Midbrain (tissue), 1 donor: ENCODE data around the gene RBMX.
"Not testable (repeated sequence)": the region's sequence is repeated elsewhere in the genome, so short reads cannot be mapped to it uniquely, and the experiment has no call there.

Experiments
- DNase-seq: peaks from one replicate; lab custom pipeline; 2025; lab: John Stamatoyannopoulos, UW

The RBMX gene

DNA sequence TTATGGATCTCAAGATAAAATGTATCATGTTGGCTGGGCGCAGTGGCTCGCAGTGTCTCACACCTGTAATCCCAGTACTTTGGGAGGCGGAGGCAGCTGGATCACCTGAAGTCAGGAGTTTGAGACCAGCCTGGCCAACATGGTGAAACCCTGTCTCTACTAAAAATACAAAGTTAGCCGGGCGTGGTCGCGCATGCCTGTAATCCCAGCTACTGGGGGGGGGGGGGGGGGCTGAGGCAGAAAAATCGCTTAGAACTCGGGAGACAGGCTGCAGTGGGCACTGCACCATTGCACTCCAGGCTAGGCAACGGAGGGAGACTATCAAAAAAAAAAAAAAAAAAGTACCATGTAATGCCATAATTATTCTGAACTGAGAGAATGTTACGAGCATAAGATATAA, 2.1 kb downstream of the RBMX start:
- no peak for DNase-seq

DNA sequence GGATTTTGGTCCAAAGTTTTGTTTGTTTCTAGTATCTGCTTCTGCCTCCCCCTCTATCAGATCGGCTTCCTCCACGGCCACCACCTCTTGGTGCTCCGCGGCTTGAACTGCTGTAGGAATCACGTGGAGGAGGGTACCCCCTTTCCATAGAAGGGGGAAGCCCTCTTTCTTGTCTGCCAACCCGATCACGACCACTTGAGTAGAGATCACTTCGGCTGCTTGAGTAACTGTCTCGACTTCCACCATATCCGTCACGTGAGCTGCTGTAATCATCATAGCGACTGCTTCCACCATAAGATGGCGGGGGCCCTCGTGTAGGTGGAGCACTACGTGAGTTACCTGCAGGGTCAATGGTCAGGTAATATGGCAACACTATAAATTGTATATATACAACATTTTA, 6.4 kb downstream of the RBMX start:
- not testable (repeated sequence) for DNase-seq

- DNase-seq = not testable (repeated sequence)
Observed at GRCh38 chrX:136873210-136873609, 7.3 kb downstream of the RBMX start.

GRCh38 chrX:136872091-136872700, 8.3 kb downstream of the RBMX start:
- DNase-seq = no peak

- DNase-seq = no peak
Observed at GRCh38 chrX:136870064-136870463, 10.5 kb downstream of the RBMX start.

DNA sequence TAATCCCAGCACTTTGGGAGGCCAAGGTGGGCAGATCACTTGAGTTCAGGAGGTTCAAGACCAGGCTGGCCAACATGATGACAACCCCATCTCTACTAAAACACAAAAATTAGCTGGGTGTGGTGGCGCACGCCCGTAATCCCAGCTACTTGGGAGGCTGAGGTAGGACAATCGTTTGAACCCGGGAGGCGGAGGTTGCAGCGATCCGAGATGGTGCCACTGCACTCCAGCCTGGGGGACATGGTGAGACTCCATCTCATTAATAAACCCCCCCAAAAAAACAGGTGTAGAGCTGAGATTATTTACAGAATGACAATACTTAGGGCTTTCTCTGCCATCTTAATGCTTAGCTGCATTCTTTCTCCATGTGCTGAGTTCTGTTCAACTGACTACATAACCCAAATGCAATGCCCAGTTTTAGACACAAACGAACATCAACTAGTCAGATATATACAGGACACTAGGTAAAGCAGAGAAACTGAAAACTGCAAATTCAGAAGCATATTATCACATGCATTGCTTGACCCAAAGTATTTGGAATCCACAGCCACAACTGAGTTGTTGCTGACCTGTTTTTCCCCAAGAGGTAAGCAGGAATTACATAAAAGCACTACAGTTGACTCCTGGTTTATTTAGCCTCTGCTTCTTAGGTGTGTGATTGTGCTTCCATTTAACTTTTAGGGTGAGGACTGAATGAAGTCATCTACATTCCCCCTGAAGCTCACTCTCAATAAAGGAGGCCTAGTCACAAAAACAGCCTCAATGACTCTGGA, 12.1 kb downstream of the RBMX start:
- no peak for DNase-seq

GRCh38 chrX:136867518-136867917, 13.0 kb downstream of the RBMX start:
- DNase-seq = no peak

DNA sequence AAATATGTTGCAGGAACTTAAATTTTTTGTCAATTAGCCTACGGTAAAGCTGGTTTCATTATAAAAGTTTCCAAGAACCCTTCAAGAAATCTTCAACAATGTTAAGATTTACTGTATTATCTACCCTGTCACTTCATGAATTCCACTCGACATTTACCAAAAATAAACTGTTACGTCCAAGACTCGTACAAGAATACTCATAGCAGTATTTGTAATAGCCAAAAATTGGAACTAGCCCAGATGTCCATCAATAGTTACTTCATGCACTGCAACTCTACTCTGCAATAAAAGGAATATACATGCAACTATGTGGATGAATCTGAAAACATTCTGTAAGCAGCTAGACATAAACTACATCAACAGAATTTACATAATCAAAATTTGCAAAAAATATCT, 13.4 kb downstream of the RBMX start:
- DNase-seq = no peak

- no peak for DNase-seq
Observed at GRCh38 chrX:136866337-136867095, 14.0 kb downstream of the RBMX start.

DNA sequence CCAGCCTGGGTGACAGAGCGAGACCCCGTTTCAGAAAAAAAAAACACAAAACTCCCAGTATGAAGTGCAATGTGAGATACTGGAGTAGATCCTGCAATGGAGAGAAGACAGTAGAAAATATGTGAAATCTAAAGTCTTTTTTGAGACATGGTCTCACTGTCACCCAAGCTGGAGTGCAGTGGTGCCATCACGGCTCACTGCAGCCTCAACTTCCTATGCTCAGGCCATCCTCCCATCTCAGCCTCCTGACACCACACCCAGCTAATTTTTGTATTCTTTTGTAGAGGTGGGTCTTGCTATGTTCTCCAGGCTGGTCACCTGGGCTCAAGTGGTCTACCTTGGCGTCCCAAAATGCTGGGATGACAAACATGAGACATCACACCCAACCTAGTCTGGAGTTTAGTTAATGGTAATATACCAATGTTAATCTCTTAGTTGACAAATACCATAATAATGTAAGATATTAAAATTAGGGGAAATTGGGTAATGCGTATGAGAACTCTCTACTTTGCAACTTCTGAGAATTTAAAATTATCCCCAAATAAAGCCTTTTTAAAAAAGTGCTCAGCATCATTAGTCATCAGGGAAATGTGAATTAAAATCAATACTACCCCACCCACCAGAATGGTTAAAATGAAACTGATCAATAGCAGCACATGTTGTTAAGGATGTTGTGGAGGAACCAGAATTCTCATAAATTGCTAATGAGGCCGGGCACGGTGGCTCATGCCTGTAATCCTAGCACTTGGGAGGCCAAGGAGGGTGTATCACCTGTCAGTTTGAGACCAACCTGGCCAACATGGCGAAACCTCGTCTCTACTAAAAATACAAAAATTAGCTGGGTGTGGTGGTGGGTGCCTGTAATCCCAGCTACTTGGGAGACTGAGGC, 15.0 kb downstream of the RBMX start:
- DNase-seq = no peak

DNA sequence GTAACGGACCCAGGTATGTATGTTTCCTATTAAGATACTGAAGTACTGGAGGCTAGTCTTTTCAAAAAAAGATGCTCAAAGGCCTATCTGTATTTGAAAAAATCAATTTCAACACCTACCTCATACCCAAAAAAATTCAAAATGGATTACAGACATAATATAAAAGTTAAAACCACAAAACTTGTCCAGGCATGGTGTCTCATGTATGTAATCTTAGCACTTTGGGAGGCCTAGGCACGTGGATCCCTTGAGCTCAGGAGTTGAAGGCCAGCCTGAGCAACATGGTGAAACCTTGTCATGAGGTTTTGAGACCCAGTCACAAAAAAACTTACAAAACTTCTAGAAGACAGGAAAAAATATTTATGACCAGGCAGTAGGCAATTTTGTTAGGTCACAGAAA, 16.7 kb downstream of the RBMX start:
- no peak for DNase-seq

- DNase-seq = no peak
Observed at GRCh38 chrX:136862546-136862945, 18.0 kb downstream of the RBMX start.

DNA sequence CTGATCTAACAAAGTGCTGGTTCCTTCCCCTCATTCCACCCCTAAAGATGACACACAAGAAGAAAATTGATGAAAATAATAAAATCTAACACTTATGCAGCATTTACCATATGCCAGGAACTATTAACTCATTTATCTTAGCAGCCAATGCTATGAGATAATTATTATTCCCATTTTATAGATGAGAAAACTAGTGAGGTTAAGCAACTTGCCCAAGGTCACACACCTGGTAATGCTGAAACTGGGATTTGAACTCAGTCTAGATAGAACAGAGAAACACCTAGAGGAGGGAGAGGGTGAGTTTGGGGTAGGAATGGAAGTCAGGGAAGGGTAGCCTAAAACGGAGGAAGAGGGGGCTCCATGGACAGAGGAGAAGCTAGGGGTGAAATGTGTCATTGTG, 18.6 kb downstream of the RBMX start:
- no peak for DNase-seq

- DNase-seq = no peak
Observed at GRCh38 chrX:136858007-136858756, 22.3 kb downstream of the RBMX start.

GRCh38 chrX:136856551-136856950, 24.0 kb downstream of the RBMX start:
- no peak for DNase-seq

DNA sequence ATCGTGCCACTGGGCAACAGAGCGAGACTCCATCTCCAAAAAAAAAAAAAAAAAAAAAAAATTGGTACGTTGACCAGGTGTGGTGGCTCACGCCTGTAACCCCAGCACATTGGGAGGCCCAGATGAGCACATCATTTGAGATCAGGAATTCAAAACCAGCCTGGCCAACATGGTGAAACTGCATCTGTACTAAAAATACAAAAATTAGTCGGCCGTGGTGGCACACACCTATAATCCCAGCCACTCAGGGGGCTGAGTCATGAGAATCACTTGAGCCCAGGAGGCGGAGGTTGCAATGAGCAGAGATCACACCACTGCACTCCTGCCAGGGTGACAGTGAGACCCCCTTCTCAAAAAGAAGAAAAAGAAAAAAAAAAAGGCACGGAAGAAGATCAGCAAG, 24.5 kb downstream of the RBMX start:
- DNase-seq = no peak

DNA sequence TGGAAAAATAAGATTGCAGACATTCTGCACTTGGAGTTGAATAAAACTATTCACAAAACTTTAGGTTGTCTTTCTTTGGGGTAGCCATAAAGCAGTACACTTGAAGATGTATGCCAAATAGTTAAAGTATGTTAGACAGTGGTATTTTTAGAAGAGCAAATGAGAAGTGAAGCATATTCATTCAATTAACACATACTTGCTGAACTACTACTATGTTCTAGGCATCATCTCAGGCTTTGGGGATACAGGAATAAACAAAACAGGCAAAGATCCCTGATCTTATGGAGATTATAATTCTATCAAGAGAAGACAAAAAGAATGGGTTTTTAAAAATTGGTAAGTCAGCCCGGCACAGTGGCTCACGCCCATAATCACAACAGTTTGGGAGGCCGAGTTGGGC, 29.0 kb downstream of the RBMX start:
- DNase-seq = no peak

GRCh38 chrX:136850441-136851175, 29.9 kb downstream of the RBMX start:
- no peak for DNase-seq

GRCh38 chrX:136849395-136849794, 31.1 kb downstream of the RBMX start:
- no peak for DNase-seq

GRCh38 chrX:136847874-136848273, 32.7 kb downstream of the RBMX start:
- DNase-seq = no peak

DNA sequence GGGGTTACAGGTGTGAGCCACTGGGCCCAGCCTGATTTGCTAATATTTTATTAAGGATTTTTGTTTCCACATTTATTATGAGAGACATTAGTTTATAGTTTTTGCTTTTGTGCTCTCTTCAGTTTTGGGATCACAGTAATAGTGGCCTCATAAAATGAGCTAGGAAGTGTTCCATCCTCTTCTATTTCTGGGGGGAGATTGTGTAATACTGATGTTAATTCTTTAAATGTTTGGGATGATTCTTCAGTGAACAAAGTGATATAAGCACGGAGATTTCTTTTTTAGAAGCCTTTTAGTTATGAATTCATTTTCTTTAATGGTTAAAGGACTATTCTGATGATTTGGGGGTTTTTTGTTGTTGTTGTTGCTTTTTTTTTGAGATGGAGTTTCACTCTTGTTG, 41.3 kb downstream of the RBMX start:
- no peak for DNase-seq
